Thymus (tissue), 14 donors: ENCODE data around the gene TAP2. TPM values are rescaled to one million over a fixed set of nuclear protein-coding genes. Genes with fewer than 3 reads are reported as not detected.
"Not testable (repeated sequence)": the region's sequence is repeated elsewhere in the genome, so short reads cannot be mapped to it uniquely, and the experiment has no call there.

Experiments used
- DNase-seq, 9 donors: peaks; one replicate each; pipeline ENCODE4 v3.0.0-alpha.2; 2013; ENCODE audit warnings: low spot score in 9 of 9, low read depth in 6 of 9, missing footprints in 1 of 9
- H3K27ac ChIP-seq, 2 donors: one replicate each; pipeline ENCODE4 v1.5.1; 2013; ENCODE audit warnings: control low read depth in 1 of 2, low read depth in 1 of 2, low read length in 1 of 2, mild to moderate bottlenecking in 1 of 2, moderate library complexity in 1 of 2
- H3K27me3 ChIP-seq, 2 donors: one replicate each; pipeline ENCODE4 v1.5.1; 2013; ENCODE audit warnings: low read length in 1 of 2; ENCODE audit not compliant: control insufficient read depth in 2 of 2, insufficient read depth in 1 of 2
- H3K36me3 ChIP-seq, 2 donors: one replicate each; pipeline ENCODE4 v1.5.1; 2013; ENCODE audit warnings: low read length in 1 of 2, mild to moderate bottlenecking in 1 of 2, moderate library complexity in 1 of 2; ENCODE audit not compliant: control insufficient read depth in 2 of 2, insufficient read depth in 2 of 2
- H3K4me1 ChIP-seq, 2 donors: one replicate each; pipeline ENCODE4 v1.5.1; 2013; ENCODE audit warnings: low read length in 2 of 2; ENCODE audit not compliant: control insufficient read depth in 2 of 2, insufficient read depth in 2 of 2
- H3K4me3 ChIP-seq, 2 donors: one replicate each; pipeline ENCODE4 v1.5.1; 2013; ENCODE audit warnings: low read length in 2 of 2, control low read depth in 1 of 2, mild to moderate bottlenecking in 1 of 2
- H3K9me3 ChIP-seq, 2 donors: one replicate each; pipeline ENCODE4 v1.5.1; 2013; ENCODE audit warnings: low read length in 1 of 2, mild to moderate bottlenecking in 1 of 2; ENCODE audit not compliant: control insufficient read depth in 2 of 2, insufficient read depth in 1 of 2
- WGBS: extraction: QIAGEN DNeasy Blood & Tissue Kit; methylation state at CpG from one replicate; pipeline ENCODE4 v1.1.7; 2013; 5-methylcytosine and 5-hydroxymethylcytosine counted together
- long read RNA-seq, 10 donors: transcript quantifications; one replicate each; lab custom pipeline, GENCODE V29; 2026
- polyA plus RNA-seq: library from polyadenylated mRNA; stranded (reverse); fragments of 200-250 nt; gene quantifications from one replicate; pipeline ENCODE4 v1.2.3, GENCODE V29; 2013
- total RNA-seq: library from RNA; stranded (reverse); fragments of 120-200 nt; gene quantifications from one replicate; pipeline ENCODE4 v1.2.4, GENCODE V29; 2013
- donor health status: healthy.

TAP2 gene
- total RNA-seq (29.7 TPM), polyA plus RNA-seq (39.8 TPM)
- long read RNA-seq, donor 1, full-length matches to known transcripts = 1 of 1 reads
- long read RNA-seq, donor 1, partial matches to known transcripts = 0 of 1 reads
- long read RNA-seq, donor 1, other reads (novel, unspliced or antisense) = 0 of 1 reads
- long read RNA-seq, donor 2 = 0 reads
- long read RNA-seq, donor 3, full-length matches to known transcripts = 6 of 6 reads
- long read RNA-seq, donor 3, partial matches to known transcripts = 0 of 6 reads
- long read RNA-seq, donor 3, other reads (novel, unspliced or antisense) = 0 of 6 reads
- long read RNA-seq, donor 4, full-length matches to known transcripts = 8 of 8 reads
- long read RNA-seq, donor 4, partial matches to known transcripts = 0 of 8 reads
- long read RNA-seq, donor 4, other reads (novel, unspliced or antisense) = 0 of 8 reads
- long read RNA-seq, donor 5, full-length matches to known transcripts = 25 of 41 reads
- long read RNA-seq, donor 5, partial matches to known transcripts = 16 of 41 reads
- long read RNA-seq, donor 5, other reads (novel, unspliced or antisense) = 0 of 41 reads
- long read RNA-seq, donor 6, full-length matches to known transcripts = 10 of 10 reads
- long read RNA-seq, donor 6, partial matches to known transcripts = 0 of 10 reads
- long read RNA-seq, donor 6, other reads (novel, unspliced or antisense) = 0 of 10 reads
- long read RNA-seq, donor 7, full-length matches to known transcripts = 10 of 10 reads
- long read RNA-seq, donor 7, partial matches to known transcripts = 0 of 10 reads
- long read RNA-seq, donor 7, other reads (novel, unspliced or antisense) = 0 of 10 reads
- long read RNA-seq, donor 8, full-length matches to known transcripts = 6 of 6 reads
- long read RNA-seq, donor 8, partial matches to known transcripts = 0 of 6 reads
- long read RNA-seq, donor 8, other reads (novel, unspliced or antisense) = 0 of 6 reads
- long read RNA-seq, donor 9, full-length matches to known transcripts = 7 of 12 reads
- long read RNA-seq, donor 9, partial matches to known transcripts = 5 of 12 reads
- long read RNA-seq, donor 9, other reads (novel, unspliced or antisense) = 0 of 12 reads
- long read RNA-seq, donor 10, full-length matches to known transcripts = 12 of 12 reads
- long read RNA-seq, donor 10, partial matches to known transcripts = 0 of 12 reads
- long read RNA-seq, donor 10, other reads (novel, unspliced or antisense) = 0 of 12 reads

- peak; percentile 85 to 96 (median 93) for DNase-seq
- Histone ChIP-seq H3K4me3 (peak within 1 kb of the TSS; percentile 84 to 89), H3K9me3 (peaks cover 0 to 6% of the 10 kb centered on the region in 2 donors), H3K27ac (peak within 1 kb of the TSS; percentile 94), H3K27me3 (no peaks in the 10 kb centered on the region), H3K4me1 (peaks cover 27 to 65% of the 10 kb centered on the region in 2 donors), H3K36me3 (peaks cover 27 to 62% of the 10 kb centered on the region in 2 donors)
- WGBS = under 1% methylated on average over 57 of the region's 57 CpGs
Measured at GRCh38 chr6:32838114-32838958, at the start of gene TAP2. Gene TAP2, minus strand, starts transcription at chr6:32838739. Its CDS starts 506 bp downstream, at chr6:32838233.

GRCh38 chr6:32887616-32888015, 49.1 kb upstream of the TAP2 start:
- Histone ChIP-seq H3K27ac (no peak overlapping the region), H3K27me3 (peaks cover 0 to 4% of the 10 kb centered on the region in 2 donors), H3K9me3 (no peaks in the 10 kb centered on the region), H3K4me1 (no peaks in the 10 kb centered on the region), H3K36me3 (no peaks in the 10 kb centered on the region), H3K4me3 (no peak overlapping the region)
- WGBS = 96% methylated on average over 5 of the region's 5 CpGs
- DNase-seq = no peak

GRCh38 chr6:32886681-32887383, 48.3 kb upstream of the TAP2 start:
- Histone ChIP-seq H3K4me1 (no peaks in the 10 kb centered on the region), H3K4me3 (no peak overlapping the region), H3K36me3 (no peaks in the 10 kb centered on the region), H3K9me3 (no peaks in the 10 kb centered on the region), H3K27ac (no peak overlapping the region), H3K27me3 (peaks cover 0 to 7% of the 10 kb centered on the region in 2 donors)
- no peak for DNase-seq
- WGBS = 90% methylated on average over 3 of the region's 3 CpGs

GRCh38 chr6:32885698-32886286, 47.3 kb upstream of the TAP2 start:
- Histone ChIP-seq H3K27ac (no peak overlapping the region), H3K4me3 (no peak overlapping the region), H3K36me3 (no peaks in the 10 kb centered on the region), H3K9me3 (no peaks in the 10 kb centered on the region), H3K27me3 (peaks cover 0 to 16% of the 10 kb centered on the region in 2 donors), H3K4me1 (no peaks in the 10 kb centered on the region)
- DNase-seq = peak; percentile 33 to 91 (median 74)
- 62% methylated on average over 4 of the region's 4 CpGs for WGBS

GRCh38 chr6:32883789-32884188, 45.2 kb upstream of the TAP2 start:
- WGBS = 85% methylated on average over 5 of the region's 5 CpGs
- H3K4me1 ChIP-seq = no peaks in the 10 kb centered on the region
- no peaks in the 10 kb centered on the region for H3K36me3 ChIP-seq
- H3K27me3 ChIP-seq = peaks cover 0 to 33% of the 10 kb centered on the region in 2 donors
- no peak overlapping the region for H3K27ac ChIP-seq
- H3K4me3 ChIP-seq = no peak overlapping the region
- H3K9me3 ChIP-seq = no peaks in the 10 kb centered on the region
- no peak for DNase-seq

GRCh38 chr6:32882879-32883250, 44.3 kb upstream of the TAP2 start:
- WGBS = 48% methylated on average over 1 of the region's 1 CpG
- Histone ChIP-seq H3K27ac (no peak overlapping the region), H3K36me3 (no peaks in the 10 kb centered on the region), H3K4me1 (no peaks in the 10 kb centered on the region), H3K4me3 (no peak overlapping the region), H3K27me3 (peaks cover 0 to 35% of the 10 kb centered on the region in 2 donors), H3K9me3 (no peaks in the 10 kb centered on the region)
- no peak for DNase-seq

- H3K36me3 ChIP-seq, H3K27ac ChIP-seq, H3K9me3 ChIP-seq, H3K4me3 ChIP-seq, H3K4me1 ChIP-seq, DNase-seq: not testable (repeated sequence)
- peaks cover 0 to 41% of the 10 kb centered on the region in 2 donors for H3K27me3 ChIP-seq
- WGBS = 82% methylated on average over 3 of the region's 3 CpGs
Measured at GRCh38 chr6:32880962-32881361, 42.4 kb upstream of the TAP2 start.
